Upper lobe of left lung (tissue), 4 donors: ENCODE results near the gene PKNOX2.

ENCODE experiments used
- EP300 ChIP-seq, 4 donors: sonication (generic); formaldehyde crosslinking; IDR thresholded peaks; one replicate each; pipeline ENCODE4 v1.5.1; 2017; ENCODE audit warnings: antibody characterized with exemption in 4 of 4, control low read depth in 2 of 4
- TF ChIP-seq, protein P1 (sequence below), 6 experiments: fragments of 450-650 bp in 4 of 6; fragments of 200-600 bp in 2 of 6; sonication (generic) in 2 of 6; IDR thresholded peaks; one replicate each; pipeline ENCODE4 v1.5.1; 2016 to 2019; ENCODE audit warnings: antibody characterized with exemption in 6 of 6

- TF ChIP-seq, protein P1, sequence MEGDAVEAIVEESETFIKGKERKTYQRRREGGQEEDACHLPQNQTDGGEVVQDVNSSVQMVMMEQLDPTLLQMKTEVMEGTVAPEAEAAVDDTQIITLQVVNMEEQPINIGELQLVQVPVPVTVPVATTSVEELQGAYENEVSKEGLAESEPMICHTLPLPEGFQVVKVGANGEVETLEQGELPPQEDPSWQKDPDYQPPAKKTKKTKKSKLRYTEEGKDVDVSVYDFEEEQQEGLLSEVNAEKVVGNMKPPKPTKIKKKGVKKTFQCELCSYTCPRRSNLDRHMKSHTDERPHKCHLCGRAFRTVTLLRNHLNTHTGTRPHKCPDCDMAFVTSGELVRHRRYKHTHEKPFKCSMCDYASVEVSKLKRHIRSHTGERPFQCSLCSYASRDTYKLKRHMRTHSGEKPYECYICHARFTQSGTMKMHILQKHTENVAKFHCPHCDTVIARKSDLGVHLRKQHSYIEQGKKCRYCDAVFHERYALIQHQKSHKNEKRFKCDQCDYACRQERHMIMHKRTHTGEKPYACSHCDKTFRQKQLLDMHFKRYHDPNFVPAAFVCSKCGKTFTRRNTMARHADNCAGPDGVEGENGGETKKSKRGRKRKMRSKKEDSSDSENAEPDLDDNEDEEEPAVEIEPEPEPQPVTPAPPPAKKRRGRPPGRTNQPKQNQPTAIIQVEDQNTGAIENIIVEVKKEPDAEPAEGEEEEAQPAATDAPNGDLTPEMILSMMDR (IDR thresholded peaks at IDR 0.05): no peak
- TF ChIP-seq EP300 (IDR thresholded peaks at IDR 0.05): no peak
These were observed 132.9 kb downstream of the PKNOX2 start for GRCh38 chr11:125297346-125297915.
